SK-N-SH treated with all-trans-retinoic acid at 6 μM for 48 hours (cell line): ENCODE results near the gene MRGPRG.

Source experiments
- ATAC-seq: fragments of 200-7000 bp; cut with Tn5 transposase; 3 replicates; pipeline ENCODE4 v1.9.1; 2020; ENCODE audit warnings: mild to moderate bottlenecking, moderate library complexity
- ARNTL ChIP-seq: fragments of 450-650 bp; formaldehyde crosslinking; IDR thresholded peaks from 2 replicates; pipeline ENCODE4 v1.5.0; 2020; ENCODE audit warnings: low read depth, mild to moderate bottlenecking, moderate library complexity, borderline replicate concordance
- BACH2 ChIP-seq: fragments of 250-450 bp; sonication (Bioruptor Pico); IDR thresholded peaks from 2 replicates; pipeline ENCODE4 v1.9.0; 2021; ENCODE audit warnings: mild to moderate bottlenecking, borderline replicate concordance
- GLIS3 ChIP-seq: fragments of 250-450 bp; sonication (Bioruptor Pico); IDR thresholded peaks from 2 replicates; pipeline ENCODE4 v1.5.0; 2020; ENCODE audit warnings: mild to moderate bottlenecking, moderate library complexity
- ISL1 ChIP-seq: fragments of 250-450 bp; sonication (Bioruptor Pico); IDR thresholded peaks from 2 replicates; pipeline ENCODE4 v2.1.2; 2022; ENCODE audit warnings: mild to moderate bottlenecking, moderate library complexity
- SNAI2 ChIP-seq: fragments of 250-450 bp; sonication (Bioruptor Pico); IDR thresholded peaks from 2 replicates; pipeline ENCODE4 v1.5.0; 2020; ENCODE audit warnings: mild to moderate bottlenecking, moderate library complexity
- TCF4 ChIP-seq: fragments of 250-450 bp; sonication (Bioruptor Pico); IDR thresholded peaks from 2 replicates; pipeline ENCODE4 v1.8.0; 2021; ENCODE audit warnings: mild to moderate bottlenecking, moderate library complexity, borderline replicate concordance
- TOX ChIP-seq: fragments of 250-450 bp; sonication (Bioruptor Pico); IDR thresholded peaks from 2 replicates; pipeline ENCODE4 v1.8.0; 2021; ENCODE audit warnings: mild to moderate bottlenecking, moderate library complexity, borderline replicate concordance
- ZC3H10 ChIP-seq: fragments of 250-450 bp; sonication (Bioruptor Pico); IDR thresholded peaks from 2 replicates; pipeline ENCODE4 v1.5.1; 2021; ENCODE audit warnings: mild to moderate bottlenecking, moderate library complexity
- ZFP30 ChIP-seq: fragments of 450-650 bp; formaldehyde crosslinking; IDR thresholded peaks from 2 replicates; pipeline ENCODE4 v1.5.0; 2022; ENCODE audit warnings: mild to moderate bottlenecking, moderate library complexity
- ZNF565 ChIP-seq: fragments of 450-650 bp; formaldehyde crosslinking; conservative IDR thresholded peaks from 2 replicates; pipeline ENCODE4 v1.5.0; 2020; ENCODE audit warnings: low read depth, mild to moderate bottlenecking, moderate library complexity
- ZNF70 ChIP-seq: fragments of 450-650 bp; formaldehyde crosslinking; IDR thresholded peaks from 2 replicates; pipeline ENCODE4 v1.5.0; 2020; ENCODE audit warnings: mild to moderate bottlenecking, moderate library complexity
- ZNF8 ChIP-seq: fragments of 450-650 bp; formaldehyde crosslinking; IDR thresholded peaks from 2 replicates; pipeline ENCODE4 v1.5.0; 2020; ENCODE audit warnings: mild to moderate bottlenecking, moderate library complexity
- TF ChIP-seq, protein P1 (sequence below): fragments of 250-450 bp; sonication (Bioruptor Pico); IDR thresholded peaks from 2 replicates; pipeline ENCODE4 v1.5.0; 2020; ENCODE audit warnings: mild to moderate bottlenecking, moderate library complexity
- TF ChIP-seq, protein P2 (sequence below): fragments of 250-450 bp; sonication (Bioruptor Pico); IDR thresholded peaks from 2 replicates; pipeline ENCODE4 v1.5.1; 2021; ENCODE audit warnings: mild to moderate bottlenecking, moderate library complexity
- TF ChIP-seq, protein P3 (sequence below): fragments of 250-450 bp; sonication (Bioruptor Pico); IDR thresholded peaks from 2 replicates; pipeline ENCODE4 v1.8.0; 2021; ENCODE audit warnings: low read depth, mild to moderate bottlenecking, moderate library complexity, borderline replicate concordance
- TF ChIP-seq, protein P4 (sequence below): fragments of 250-450 bp; sonication (Bioruptor Pico); IDR thresholded peaks from 2 replicates; pipeline ENCODE4 v1.5.1; 2020; ENCODE audit warnings: low read depth, mild to moderate bottlenecking, moderate library complexity

Gene MRGPRG

DNA sequence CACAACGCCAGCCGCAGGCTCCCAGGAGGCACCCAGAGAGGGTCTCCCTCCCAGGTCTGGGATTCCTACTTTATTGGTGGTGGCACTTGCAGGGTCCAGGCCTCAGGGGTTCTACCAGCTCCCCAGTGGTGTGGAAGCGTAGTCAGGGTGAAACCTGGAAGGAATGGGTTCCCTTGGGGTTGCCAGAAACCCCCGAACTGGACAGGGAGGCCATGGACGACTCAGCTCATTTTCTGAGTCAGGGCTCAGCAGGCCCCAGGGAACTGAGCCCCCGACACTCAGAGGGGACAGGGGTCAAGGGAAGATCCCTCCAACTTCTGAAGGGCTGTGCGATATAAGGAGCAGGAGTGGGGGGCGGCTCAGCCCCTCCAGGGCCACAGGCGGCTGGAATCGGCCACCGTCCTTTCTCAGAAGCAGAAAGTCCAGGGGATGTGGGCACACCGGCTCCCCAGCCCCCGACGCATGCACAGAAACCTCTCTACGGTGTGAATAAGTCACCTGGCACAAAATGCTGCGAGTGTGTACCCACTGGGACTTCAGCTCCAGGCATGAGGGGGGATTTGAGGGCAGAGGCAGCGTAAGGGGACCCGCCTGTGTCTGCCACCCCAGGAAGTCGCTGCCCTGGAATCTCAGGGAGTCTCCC, 25.1 kb downstream of the MRGPRG start (continued):
- TF ChIP-seq, protein P1, sequence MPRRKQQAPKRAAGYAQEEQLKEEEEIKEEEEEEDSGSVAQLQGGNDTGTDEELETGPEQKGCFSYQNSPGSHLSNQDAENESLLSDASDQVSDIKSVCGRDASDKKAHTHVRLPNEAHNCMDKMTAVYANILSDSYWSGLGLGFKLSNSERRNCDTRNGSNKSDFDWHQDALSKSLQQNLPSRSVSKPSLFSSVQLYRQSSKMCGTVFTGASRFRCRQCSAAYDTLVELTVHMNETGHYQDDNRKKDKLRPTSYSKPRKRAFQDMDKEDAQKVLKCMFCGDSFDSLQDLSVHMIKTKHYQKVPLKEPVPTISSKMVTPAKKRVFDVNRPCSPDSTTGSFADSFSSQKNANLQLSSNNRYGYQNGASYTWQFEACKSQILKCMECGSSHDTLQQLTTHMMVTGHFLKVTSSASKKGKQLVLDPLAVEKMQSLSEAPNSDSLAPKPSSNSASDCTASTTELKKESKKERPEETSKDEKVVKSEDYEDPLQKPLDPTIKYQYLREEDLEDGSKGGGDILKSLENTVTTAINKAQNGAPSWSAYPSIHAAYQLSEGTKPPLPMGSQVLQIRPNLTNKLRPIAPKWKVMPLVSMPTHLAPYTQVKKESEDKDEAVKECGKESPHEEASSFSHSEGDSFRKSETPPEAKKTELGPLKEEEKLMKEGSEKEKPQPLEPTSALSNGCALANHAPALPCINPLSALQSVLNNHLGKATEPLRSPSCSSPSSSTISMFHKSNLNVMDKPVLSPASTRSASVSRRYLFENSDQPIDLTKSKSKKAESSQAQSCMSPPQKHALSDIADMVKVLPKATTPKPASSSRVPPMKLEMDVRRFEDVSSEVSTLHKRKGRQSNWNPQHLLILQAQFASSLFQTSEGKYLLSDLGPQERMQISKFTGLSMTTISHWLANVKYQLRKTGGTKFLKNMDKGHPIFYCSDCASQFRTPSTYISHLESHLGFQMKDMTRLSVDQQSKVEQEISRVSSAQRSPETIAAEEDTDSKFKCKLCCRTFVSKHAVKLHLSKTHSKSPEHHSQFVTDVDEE: no peak
- no peak for TF ChIP-seq TCF4 (CRISPR knock-in tag)

DNA sequence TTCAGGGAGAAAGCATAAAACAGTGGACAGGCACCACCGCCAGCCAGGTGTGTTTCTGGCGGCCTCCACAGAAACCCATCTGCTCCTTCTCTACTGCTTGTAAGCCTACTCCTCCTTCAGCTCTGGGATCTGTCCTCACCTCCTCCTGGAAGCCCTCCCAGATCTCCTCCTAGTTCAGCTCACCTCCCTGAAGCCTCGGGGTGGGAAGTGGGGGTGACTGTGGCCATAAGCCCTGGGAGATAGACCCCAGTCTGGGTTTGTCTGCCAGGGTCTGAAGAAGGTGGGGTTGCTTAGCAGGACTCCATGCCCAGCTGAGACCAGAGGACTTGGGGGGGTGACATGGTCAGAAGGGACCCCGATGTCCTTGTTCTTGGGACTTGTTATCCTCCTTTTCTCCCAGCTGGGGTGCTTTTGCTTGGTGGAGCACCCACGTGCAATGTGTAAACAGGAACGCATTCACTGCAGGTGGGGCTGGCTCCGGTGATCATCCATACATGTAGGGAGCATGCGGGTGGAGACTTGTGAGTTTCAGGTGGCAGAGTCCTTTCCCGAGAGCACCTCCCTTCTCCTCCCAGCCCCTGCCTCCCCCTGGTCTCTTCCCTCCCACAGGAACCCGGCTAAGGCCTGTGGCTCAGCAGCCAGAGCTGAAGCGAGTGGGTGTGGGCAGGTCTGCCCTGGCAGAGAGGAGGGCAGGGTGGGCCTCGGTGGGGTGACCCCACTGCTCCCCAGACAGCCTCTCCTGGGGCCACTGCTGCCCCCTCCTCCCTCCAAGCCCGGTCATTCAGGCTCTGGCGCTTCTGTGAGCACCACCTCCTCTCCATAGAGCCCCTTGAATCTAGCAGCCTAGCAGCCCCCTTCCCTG, 25.9 kb downstream of the MRGPRG start:
- no peak for ATAC-seq
- TF ChIP-seq GLIS3 (CRISPR knock-in tag) (no peak), ZNF70 (no peak), ISL1 (CRISPR knock-in tag) (no peak), ZNF8 (no peak), TOX (no peak), BACH2 (CRISPR knock-in tag) (no peak), ARNTL (CRISPR knock-in tag) (no peak), ZFP30 (no peak), ZNF565 (CRISPR knock-in tag) (no peak), SNAI2 (CRISPR knock-in tag) (no peak)
- TF ChIP-seq, protein P1: no peak
- TF ChIP-seq, protein P2, sequence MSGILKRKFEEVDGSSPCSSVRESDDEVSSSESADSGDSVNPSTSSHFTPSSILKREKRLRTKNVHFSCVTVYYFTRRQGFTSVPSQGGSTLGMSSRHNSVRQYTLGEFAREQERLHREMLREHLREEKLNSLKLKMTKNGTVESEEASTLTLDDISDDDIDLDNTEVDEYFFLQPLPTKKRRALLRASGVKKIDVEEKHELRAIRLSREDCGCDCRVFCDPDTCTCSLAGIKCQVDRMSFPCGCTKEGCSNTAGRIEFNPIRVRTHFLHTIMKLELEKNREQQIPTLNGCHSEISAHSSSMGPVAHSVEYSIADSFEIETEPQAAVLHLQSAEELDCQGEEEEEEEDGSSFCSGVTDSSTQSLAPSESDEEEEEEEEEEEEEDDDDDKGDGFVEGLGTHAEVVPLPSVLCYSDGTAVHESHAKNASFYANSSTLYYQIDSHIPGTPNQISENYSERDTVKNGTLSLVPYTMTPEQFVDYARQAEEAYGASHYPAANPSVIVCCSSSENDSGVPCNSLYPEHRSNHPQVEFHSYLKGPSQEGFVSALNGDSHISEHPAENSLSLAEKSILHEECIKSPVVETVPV (CRISPR knock-in tag): no peak

DNA sequence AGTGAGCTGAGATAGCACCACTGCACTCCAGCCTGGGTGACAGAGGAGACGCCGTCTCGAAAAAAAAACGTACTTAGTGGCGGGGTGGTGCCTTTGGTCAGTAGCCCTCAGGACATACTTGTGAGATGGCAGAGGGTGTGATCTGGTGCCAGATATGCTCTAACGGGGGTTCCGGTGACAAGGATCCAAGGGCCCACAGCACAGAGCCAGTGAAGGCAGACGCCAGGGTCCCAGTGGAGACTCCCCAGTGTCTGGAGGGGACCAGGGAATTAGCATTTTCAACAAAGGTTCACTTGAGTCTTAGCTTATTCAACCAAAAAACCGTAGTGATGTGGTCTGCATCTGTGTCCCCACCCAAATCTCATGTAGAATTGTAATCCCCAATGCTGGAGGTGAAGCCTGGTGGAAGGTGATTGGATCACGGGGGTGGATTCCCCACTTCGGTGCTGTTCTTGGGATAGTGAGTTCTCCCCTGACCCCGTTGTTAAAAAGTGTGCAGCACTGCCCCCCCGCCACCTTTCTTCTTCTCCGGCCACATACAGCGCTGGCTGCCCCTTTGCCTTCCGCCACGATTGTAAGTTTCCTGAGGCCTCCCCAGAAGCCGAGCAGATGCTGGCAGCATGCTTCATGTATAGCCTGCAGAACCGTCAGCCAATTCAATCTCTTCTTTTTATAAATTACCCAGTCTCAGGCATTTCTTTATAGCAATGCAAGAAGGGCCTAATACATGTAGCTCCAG, 26.9 kb downstream of the MRGPRG start:
- TF ChIP-seq, protein P3, sequence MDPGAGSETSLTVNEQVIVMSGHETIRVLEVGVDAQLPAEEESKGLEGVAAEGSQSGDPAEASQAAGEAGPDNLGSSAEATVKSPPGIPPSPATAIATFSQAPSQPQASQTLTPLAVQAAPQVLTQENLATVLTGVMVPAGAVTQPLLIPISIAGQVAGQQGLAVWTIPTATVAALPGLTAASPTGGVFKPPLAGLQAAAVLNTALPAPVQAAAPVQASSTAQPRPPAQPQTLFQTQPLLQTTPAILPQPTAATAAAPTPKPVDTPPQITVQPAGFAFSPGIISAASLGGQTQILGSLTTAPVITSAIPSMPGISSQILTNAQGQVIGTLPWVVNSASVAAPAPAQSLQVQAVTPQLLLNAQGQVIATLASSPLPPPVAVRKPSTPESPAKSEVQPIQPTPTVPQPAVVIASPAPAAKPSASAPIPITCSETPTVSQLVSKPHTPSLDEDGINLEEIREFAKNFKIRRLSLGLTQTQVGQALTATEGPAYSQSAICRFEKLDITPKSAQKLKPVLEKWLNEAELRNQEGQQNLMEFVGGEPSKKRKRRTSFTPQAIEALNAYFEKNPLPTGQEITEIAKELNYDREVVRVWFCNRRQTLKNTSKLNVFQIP (CRISPR knock-in tag): no peak
- TF ChIP-seq ZFP30 (no peak), ZNF70 (no peak), GLIS3 (CRISPR knock-in tag) (no peak), SNAI2 (CRISPR knock-in tag) (no peak), TOX (no peak), TCF4 (CRISPR knock-in tag) (no peak), ZC3H10 (CRISPR knock-in tag) (no peak), ZNF565 (CRISPR knock-in tag) (no peak), ISL1 (CRISPR knock-in tag) (no peak), BACH2 (CRISPR knock-in tag) (no peak)
- TF ChIP-seq, all 23 proteins: peak for 0
- ATAC-seq: no peak

DNA sequence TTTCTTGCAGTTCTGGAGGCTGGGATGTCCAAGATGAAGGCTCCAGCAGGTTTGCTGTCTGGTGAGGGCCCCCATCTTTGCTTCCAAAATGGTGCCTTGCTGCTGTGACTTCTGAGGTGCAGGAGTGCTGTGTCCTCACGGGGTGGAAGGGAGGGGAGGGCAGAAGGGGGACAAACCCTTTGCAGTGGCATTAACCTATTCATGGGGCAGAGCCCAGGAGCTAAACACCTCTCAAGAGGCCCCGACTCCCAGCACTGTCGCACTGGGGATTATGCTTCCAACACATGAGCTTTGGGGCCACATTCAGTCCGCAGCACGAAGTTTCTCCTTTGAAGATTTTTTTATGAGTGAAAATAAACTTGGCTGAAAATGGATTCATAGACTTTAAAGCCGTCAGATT, 28.0 kb downstream of the MRGPRG start:
- ATAC-seq: no peak
- TF ChIP-seq, protein P1: no peak
- TF ChIP-seq, protein P2 (CRISPR knock-in tag): no peak
- TF ChIP-seq, protein P4, sequence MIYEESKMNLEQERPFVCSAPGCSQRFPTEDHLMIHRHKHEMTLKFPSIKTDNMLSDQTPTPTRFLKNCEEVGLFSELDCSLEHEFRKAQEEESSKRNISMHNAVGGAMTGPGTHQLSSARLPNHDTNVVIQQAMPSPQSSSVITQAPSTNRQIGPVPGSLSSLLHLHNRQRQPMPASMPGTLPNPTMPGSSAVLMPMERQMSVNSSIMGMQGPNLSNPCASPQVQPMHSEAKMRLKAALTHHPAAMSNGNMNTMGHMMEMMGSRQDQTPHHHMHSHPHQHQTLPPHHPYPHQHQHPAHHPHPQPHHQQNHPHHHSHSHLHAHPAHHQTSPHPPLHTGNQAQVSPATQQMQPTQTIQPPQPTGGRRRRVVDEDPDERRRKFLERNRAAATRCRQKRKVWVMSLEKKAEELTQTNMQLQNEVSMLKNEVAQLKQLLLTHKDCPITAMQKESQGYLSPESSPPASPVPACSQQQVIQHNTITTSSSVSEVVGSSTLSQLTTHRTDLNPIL (CRISPR knock-in tag): no peak
- no peak for TF ChIP-seq ZNF8
- TF ChIP-seq ARNTL (CRISPR knock-in tag): no peak
- TF ChIP-seq ISL1 (CRISPR knock-in tag): no peak
- TF ChIP-seq ZFP30: no peak
- no peak for TF ChIP-seq GLIS3 (CRISPR knock-in tag)
- no peak for TF ChIP-seq ZC3H10 (CRISPR knock-in tag)
